ENCODE data around the gene ARL6IP5.

The ARL6IP5 gene

GRCh38 chr3:69097407-69098086 lies 12.8 kb downstream of the ARL6IP5 start:
- TF ChIP-seq CTCF (IDR thresholded peaks at IDR 0.05; ENCODE audit: control extremely low read depth, extremely low read depth, low read depth, missing control alignments): no peak
- ChIA-PET CTCF (interaction anchor here (1.2 to 5.1 kb wide), 2 partner anchors 9 to 23 kb away, joined by 4 to 20 read pairs; no protein-coding TSS in a partner anchor), POLR2A (interaction anchor here (1.1 kb wide), 1 partner anchor 11 kb away, joined by 6 read pairs; no protein-coding TSS in a partner anchor)
- no peak for DNase-seq (ENCODE audit: extremely low spot score)

GRCh38 chr3:69099576-69099975 lies 14.8 kb downstream of the ARL6IP5 start:
- no peak for DNase-seq (ENCODE audit: extremely low spot score)
- POLR2A ChIA-PET: no interaction called here
- no peak for TF ChIP-seq CTCF (IDR thresholded peaks at IDR 0.05; ENCODE audit: control extremely low read depth, extremely low read depth, low read depth, missing control alignments)
- CTCF ChIA-PET: interaction anchor here (1.1 to 5.1 kb wide), 6 partner anchors 8 to 55 kb away, joined by 3 to 20 read pairs (median 4); partner anchors contain the start of gene ARL6IP5

GRCh38 chr3:69102384-69102783 lies 17.6 kb downstream of the ARL6IP5 start:
- ChIA-PET CTCF (interaction anchor here (0.6 to 5.1 kb wide), 4 partner anchors 10 to 204 kb away, joined by 3 to 20 read pairs (median 4); no protein-coding TSS in a partner anchor), POLR2A (no interaction called here)
- no peak for TF ChIP-seq CTCF (IDR thresholded peaks at IDR 0.05; ENCODE audit: control extremely low read depth, extremely low read depth, low read depth, missing control alignments)
- no peak for DNase-seq (ENCODE audit: extremely low spot score)

GRCh38 chr3:69103123-69103522 lies 18.4 kb downstream of the ARL6IP5 start:
- ChIA-PET POLR2A (no interaction called here), CTCF (no interaction called here)
- DNase-seq (ENCODE audit: extremely low spot score): no peak
- no peak for TF ChIP-seq CTCF (IDR thresholded peaks at IDR 0.05; ENCODE audit: control extremely low read depth, extremely low read depth, low read depth, missing control alignments)

GRCh38 chr3:69104586-69104985 lies 19.8 kb downstream of the ARL6IP5 start:
- no peak for DNase-seq (ENCODE audit: extremely low spot score)
- ChIA-PET CTCF (interaction anchor here (1.0 to 2.4 kb wide), 3 partner anchors 11 to 205 kb away, joined by 3 to 12 read pairs (median 4); no protein-coding TSS in a partner anchor), POLR2A (no interaction called here)
- TF ChIP-seq CTCF (IDR thresholded peaks at IDR 0.05; ENCODE audit: control extremely low read depth, extremely low read depth, low read depth, missing control alignments): no peak

- ChIA-PET CTCF (interaction anchor here (1.0 to 3.1 kb wide), 6 partner anchors 10 to 321 kb away, joined by 3 to 18 read pairs (median 4); no protein-coding TSS in a partner anchor), POLR2A (no interaction called here)
- no peak for DNase-seq (ENCODE audit: extremely low spot score)
- TF ChIP-seq CTCF (IDR thresholded peaks at IDR 0.05; ENCODE audit: control extremely low read depth, extremely low read depth, low read depth, missing control alignments): no peak
These were observed 20.6 kb downstream of the ARL6IP5 start for GRCh38 chr3:69105320-69105719.

Data from GM10248 (cell line).